Fibroblast of mammary gland (primary cell): ENCODE results near the gene UPF1.
A peak's percentile ranks its signal among the peaks of the same experiment; 100 is the strongest.

Experiments
- DNase-seq: peaks from one replicate; pipeline ENCODE4 v3.0.0-alpha.2; 2010; ENCODE audit warnings: low read depth
- H3K4me3 ChIP-seq: 2 replicates; pipeline ENCODE4 v1.5.1; 2011; ENCODE audit warnings: low read depth, mild to moderate bottlenecking, low read length, moderate library complexity; ENCODE audit not compliant: control insufficient read depth
- TF ChIP-seq, protein P1 (sequence below): conservative IDR thresholded peaks from 2 replicates; pipeline ENCODE4 v1.5.1; 2011; ENCODE audit warnings: low read depth, low read length, inconsistent platforms; ENCODE audit not compliant: control insufficient read depth, insufficient read depth

Gene UPF1

DNA sequence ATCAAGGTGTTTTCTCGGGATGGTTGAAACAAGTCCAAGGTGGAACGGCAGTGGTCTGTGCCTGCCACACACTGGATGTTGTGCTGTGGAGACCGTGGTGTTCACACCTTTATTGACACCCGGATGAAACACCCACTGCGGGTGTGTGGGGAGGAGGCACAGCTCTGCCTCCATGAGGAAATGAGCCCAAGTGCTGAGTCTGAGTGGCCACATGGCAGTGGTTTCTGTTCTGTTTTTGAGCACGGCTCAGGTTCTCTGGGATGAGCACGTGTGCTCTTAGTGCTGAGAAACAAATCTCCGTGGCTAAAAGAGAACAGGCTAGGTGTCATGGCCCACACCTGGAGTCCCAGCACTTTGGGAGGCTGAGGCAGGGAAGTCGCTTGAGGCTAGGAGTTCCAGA lies 29.5 kb downstream of the UPF1 start:
- H3K4me3 ChIP-seq, result no peak overlapping the region
- TF ChIP-seq, protein P1, sequence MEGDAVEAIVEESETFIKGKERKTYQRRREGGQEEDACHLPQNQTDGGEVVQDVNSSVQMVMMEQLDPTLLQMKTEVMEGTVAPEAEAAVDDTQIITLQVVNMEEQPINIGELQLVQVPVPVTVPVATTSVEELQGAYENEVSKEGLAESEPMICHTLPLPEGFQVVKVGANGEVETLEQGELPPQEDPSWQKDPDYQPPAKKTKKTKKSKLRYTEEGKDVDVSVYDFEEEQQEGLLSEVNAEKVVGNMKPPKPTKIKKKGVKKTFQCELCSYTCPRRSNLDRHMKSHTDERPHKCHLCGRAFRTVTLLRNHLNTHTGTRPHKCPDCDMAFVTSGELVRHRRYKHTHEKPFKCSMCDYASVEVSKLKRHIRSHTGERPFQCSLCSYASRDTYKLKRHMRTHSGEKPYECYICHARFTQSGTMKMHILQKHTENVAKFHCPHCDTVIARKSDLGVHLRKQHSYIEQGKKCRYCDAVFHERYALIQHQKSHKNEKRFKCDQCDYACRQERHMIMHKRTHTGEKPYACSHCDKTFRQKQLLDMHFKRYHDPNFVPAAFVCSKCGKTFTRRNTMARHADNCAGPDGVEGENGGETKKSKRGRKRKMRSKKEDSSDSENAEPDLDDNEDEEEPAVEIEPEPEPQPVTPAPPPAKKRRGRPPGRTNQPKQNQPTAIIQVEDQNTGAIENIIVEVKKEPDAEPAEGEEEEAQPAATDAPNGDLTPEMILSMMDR, result no peak
- DNase-seq, result no peak

DNA sequence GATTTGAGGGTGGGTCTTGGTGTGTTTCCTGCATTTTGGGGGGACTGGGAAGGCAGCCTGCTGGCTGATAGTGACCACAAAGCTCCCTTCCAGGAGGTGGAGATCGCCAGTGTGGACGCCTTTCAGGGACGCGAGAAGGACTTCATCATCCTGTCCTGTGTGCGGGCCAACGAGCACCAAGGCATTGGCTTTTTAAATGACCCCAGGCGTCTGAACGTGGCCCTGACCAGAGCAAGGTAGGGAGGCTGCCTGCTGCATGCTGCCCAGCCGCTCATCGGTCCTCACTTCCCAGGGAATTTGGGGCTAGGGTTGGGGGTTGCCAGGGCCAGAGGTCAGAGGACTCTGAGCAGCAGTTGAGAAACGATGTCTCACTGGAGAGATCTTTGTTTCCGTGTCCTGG lies 30.2 kb downstream of the UPF1 start:
- TF ChIP-seq, protein P1, result no peak
- no peak for DNase-seq
- no peak overlapping the region for H3K4me3 ChIP-seq

DNA sequence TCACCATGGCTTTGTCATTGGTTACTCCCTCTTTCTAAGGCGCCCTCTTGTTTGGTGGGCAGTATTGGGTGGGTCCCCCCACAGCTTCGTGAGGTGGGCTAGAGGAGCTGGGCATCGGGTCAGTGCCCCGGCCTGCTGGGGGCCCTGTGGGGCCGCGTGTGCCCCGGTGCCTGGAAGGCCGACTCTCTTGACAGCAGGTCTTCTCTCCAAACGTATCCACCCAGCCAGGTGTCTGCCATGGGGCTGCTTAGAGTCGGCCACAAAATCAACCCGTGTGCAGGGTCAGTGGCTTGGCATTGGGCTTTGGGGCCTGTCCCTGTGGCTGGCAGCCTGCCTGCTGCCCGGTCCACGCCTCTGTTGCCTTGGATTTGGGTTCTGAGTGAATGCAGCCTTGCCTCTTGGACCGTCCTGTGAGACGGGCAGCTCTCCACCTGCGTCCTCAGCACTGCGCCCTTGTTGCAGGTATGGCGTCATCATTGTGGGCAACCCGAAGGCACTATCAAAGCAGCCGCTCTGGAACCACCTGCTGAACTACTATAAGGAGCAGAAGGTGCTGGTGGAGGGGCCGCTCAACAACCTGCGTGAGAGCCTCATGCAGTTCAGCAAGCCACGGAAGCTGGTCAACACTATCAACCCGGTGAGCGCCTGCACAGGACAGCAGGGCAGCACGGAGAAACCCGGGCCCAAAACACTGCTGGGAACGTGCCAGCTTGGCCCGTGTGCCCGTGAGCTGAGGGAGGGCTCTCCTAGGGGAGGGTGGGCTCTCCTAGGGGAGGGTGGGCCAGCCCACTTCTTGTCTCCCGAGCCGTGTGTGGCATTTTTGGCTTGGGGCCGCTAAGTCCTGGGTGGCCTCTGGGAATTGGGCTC lies 31.4 kb downstream of the UPF1 start:
- TF ChIP-seq, protein P1, result no peak
- H3K4me3 ChIP-seq, result no peak overlapping the region

DNA sequence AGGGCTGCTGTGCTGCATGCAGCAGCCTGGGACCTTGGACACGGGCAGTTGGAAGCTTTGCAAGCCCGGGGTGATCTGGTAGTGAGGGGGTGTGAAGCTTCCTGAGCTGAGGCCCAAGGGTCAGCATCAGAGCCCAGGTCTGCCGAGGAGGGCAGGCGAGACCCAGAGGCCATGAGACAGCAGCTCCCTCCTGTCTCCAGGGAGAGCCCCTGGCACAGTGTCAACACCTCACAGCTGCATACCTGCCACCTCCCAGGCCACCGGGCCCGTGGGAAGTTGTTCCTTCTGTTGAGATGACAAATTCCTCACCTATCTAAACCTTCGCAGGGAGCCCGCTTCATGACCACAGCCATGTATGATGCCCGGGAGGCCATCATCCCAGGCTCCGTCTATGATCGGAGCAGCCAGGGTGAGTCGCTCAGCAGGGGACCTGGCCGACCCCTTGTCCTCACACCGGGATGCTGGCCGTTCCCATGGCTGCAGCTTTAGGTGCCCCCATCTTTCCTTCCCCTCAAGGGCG lies 32.1 kb downstream of the UPF1 start:
- no peak for DNase-seq
- H3K4me3 ChIP-seq, result no peak overlapping the region
- TF ChIP-seq, protein P1, result no peak

More for the DNA sequence above, 31.4 kb downstream of the UPF1 start:
- no peak for DNase-seq

DNA sequence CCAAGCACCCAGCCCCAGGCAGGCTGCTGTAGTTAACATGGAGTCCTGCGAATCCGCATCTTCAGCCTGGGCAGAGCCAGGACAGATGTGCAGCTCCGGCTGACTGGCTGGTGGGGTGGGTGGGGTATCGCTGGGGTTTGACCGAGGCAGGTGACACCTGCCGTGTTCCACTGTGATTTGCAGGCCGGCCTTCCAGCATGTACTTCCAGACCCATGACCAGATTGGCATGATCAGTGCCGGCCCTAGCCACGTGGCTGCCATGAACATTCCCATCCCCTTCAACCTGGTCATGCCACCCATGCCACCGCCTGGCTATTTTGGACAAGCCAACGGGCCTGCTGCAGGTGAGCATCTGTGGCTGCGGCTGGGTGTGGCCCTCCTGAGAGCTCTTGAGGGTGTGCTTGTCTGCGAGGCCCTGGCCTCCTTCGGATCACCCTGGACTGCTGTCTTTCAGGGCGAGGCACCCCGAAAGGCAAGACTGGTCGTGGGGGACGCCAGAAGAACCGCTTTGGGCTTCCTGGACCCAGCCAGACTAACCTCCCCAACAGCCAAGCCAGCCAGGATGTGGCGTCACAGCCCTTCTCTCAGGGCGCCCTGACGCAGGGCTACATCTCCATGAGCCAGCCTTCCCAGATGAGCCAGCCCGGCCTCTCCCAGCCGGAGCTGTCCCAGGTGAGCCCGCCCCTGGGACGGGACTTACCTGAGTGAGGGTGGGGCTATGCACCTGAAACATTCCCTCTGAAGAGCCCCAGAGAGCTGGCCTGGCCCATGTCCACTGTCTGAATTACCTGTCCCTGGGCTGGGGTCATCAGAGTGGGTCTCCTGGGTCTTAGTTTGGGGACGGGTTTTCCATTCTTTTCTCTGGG lies 33.6 kb downstream of the UPF1 start:
- DNase-seq, result no peak
- TF ChIP-seq, protein P1, result no peak
- no peak overlapping the region for H3K4me3 ChIP-seq

DNA sequence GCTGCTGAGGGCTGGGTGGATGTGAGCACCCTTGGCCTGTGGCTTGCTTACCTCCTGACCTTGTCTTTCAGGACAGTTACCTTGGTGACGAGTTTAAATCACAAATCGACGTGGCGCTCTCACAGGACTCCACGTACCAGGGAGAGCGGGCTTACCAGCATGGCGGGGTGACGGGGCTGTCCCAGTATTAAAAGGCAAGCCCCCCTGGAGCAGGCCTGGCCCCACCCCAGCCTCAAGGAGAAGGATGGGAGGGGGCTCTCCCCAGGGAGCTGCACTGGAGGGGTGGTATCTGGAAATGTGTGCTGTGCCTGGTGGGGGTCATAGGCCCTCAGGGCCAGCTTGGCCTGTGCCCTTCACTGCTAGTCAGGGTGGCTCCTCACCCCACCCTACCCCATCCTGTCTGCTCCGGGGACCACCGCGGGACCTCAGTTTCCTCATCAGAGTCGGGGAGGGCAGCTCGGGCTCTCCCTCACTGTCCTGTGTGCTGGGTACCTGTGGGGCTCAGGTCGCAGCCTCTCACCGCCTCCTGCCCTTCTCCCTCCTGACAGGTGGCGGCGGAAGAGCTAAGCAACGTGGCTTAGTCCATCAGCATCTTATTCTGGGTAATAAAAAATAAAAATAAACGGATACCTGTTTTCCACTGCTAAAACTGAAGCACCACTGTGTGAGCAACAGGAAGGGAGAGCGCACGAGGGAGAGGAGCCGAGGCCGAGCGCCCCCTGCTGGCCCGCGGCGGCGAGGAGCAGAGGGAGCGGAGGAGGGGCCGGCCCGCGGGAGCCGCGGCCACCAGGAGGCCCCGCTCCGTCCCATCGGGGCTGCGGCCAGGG lies 34.4 kb downstream of the UPF1 start:
- DNase-seq, result peak; percentile 55
- no peak overlapping the region for H3K4me3 ChIP-seq
- TF ChIP-seq, protein P1, result peak; percentile 60
